Measurements from ENCODE around the gene TUT1. TPM values are rescaled to one million over a fixed set of nuclear protein-coding genes. Genes with fewer than 3 reads are reported as not detected.
A peak's percentile ranks its signal among the peaks of the same experiment; 100 is the strongest.
"Not testable (repeated sequence)": the region's sequence is repeated elsewhere in the genome, so short reads cannot be mapped to it uniquely, and the experiment has no call there.

TUT1 gene
- polyA plus RNA-seq, 12 donors, result 7.8 to 17.4 (median 14.4) TPM; not detected in 1

GRCh38 chr11:62556108-62556874, 35.0 kb downstream of the TUT1 start:
- DNase-seq, result peak; percentile 80

DNA sequence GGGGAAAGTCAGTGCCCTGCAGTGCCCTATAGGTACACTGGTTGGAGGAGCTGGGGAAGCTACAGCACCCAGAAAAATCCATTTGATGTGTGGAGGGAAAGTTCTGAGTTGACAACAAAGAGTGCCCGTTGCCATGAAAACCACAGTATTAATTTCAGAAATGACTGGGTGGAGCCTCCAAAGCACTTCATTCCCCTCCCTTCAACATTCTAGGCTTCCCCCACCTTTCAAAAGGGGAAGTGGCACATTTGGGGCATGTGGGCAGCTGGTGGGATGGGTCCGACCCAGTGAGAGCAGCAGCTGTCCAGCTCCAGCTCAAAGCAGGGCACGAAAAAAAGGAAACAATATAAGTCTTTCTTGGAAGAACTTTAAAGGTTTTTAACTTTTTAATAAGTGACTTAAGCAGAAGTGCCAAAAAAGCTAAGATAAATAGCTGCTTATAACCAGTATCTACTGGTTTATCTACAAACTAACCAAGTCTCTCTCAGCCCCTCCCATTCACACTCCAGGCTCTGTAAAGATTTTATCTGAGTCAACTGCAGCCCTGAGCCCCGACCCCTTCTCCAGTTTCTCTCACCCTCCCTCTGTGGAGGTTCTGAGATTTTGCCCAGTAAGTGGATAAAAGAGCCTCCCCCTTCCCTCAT, 35.7 kb downstream of the TUT1 start:
- no peak for DNase-seq

- no peak for DNase-seq
Measured at GRCh38 chr11:62554387-62555167, 36.7 kb downstream of the TUT1 start.

- DNase-seq, result no peak
Measured at GRCh38 chr11:62553839-62554361, 37.4 kb downstream of the TUT1 start.

DNA sequence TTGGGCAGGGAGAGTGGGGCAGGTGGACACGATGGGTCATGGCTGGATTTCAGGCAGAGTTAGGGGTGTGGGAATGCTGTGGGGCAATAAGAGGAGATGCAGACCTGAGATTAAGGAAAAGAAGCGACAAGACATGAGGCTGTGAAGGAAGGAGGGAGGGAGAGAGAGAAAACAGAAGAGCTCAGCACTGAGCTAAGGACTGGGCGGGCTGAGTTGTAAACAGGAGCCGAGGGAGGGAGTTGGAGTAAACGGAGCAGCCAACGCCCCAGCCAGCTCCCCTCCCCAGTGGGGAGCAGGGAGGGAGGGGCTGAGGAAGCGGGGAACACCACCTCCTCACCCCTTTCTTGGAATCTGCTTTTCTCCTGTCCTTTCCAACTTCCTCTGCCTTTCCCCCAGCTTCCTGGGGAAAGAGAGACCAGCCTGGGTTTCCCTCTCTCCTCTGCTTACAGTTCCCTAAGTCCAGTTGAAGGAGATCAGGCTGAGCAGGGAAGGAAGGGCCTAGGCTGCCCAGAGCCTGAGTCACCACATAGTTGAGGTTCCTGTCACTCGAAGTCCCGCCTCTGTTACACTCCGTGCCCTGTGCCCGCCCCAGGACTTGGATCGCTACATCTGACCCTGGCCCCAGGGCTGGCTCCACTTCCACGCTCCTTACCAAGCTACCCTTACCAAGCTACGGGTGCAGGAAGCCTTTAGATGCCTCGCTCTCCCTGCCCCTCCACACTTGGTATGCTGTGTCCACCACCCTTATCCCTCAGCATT, 38.1 kb downstream of the TUT1 start:
- DNase-seq, result peak; percentile 92

- DNase-seq, result no peak
Measured at GRCh38 chr11:62552485-62553079, 38.7 kb downstream of the TUT1 start.

DNA sequence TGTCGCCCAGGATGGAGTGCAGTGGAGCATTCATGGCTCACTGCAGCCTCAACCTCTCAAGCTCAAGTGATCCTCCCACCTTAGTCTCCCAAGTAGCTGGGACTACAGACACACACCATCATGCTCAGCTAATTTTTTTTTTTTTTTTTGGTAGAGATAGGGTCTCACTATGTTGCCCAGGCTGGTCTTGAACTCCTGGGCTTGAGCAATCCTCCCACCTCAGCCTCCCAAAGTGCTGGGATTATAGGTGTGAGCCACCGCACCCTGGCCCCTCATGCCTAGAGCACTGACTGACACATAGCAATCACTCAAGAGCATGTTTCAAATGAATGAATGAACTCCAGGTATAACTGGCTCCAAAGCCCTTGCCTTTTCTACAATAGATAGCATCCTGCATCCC, 40.8 kb downstream of the TUT1 start:
- DNase-seq, result not testable (repeated sequence)

DNA sequence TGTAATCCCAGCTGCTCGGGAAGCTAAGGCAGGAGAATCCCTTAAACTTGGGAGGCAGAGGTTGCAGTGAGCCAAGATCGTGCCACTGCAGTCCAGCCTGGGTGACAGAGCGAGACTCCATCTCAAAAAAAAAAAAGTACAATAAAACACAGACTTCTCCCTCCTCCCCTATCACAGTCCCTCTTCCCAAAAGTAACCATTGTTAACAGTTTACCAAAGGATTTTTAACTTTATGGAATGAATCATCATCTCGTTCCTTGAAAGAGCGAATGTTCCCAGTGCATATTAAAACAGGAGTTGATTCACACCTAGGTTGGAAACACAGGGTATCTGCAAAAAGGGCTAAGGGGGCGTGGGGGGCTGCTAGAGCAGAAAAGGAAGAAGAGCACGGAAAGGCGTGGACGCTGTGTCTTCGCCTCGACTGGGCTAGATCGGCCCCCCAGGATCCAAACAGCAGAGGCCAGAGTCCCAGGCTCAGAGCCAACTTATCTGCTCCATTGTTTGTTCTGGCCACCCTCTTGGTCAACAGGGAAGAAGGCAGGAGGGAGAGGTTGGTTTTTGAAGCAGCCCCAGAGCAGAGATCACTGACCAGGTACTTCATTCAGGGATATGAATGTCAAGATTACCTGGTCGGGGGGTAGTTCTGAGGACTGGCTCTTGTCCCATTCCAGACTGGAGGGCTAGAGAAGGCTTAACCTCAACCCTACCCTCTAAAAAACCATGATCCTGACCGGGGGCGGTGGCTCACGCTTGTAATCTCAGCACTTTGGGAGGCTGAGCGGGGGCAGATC, 42.6 kb downstream of the TUT1 start:
- DNase-seq, result no peak

GRCh38 chr11:62547691-62548281, 43.5 kb downstream of the TUT1 start:
- DNase-seq, result peak; percentile 29

DNA sequence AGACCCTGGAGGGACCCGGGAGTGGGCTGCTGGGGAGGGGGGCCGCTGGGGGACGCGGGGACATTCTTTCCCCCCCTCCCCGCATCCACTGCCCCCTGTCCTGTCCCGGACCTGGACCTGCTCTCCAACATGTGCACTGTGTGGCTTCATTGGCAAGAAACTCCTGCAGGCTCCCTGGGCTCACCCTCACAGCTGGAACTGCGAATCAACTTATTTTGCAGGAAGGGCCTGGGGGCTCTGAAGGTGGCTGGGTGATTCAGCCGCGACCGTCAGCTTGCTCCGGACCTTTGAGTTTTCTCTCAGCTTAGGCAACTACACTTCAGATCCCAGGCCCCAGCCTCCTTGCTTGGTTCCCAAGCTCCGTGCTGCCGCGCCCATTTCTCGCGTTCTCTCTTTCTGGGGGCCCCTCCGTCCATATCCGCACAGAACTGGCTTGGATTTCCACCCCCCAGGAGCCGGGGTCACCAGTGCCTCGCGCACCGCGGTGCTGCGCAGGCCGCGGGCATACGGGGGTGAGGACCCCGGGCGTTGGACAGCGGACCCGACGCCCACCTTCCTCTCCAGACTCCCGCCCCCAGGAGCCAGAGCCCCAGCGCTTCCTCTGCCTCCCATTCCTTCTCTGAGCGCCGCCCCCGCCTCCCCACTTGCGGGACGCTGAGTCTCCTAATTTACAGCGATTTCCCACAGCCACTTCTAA, 44.2 kb downstream of the TUT1 start:
- DNase-seq, result peak; percentile 68

DNA sequence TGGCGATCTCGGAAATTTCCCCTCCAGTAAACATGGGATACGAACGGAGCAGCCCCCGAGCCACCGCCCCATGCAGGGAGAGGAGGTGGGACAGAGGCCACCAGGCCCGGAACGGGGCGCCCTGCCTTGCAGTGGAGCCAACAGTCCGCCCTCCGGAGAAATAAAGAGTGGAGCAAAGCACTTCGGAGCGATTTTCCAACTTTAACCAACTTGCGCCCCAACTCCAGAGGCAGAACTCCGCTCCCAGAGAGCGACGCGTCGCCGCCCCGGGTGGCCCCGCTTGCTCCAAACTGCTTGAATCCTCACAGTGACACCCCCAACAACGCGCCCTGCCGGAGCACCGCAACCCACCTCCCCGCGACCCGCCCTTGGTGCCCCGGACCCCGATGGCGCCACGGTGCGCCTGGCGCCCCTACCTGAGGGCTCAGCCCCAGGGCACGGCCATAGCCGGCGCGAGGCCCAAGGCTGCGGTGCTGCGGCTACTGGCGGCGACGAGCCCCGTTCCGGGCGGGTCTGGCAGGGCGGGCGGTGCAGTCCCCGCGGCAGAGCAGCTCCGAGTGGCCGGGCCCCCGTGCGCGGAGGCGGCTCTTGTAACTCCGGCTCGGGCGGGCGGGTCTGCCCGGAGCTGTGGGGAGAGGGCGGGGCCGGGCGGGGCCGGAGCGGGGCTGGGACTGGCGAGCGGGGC, 44.9 kb downstream of the TUT1 start, which contains the start of gene AHNAK:
Gene AHNAK, minus strand, starts transcription at position 563 of the 685 bp plus-strand sequence. CDS start 10,708 bp downstream, outside the sequence.
- peak; percentile 70 for DNase-seq

DNA sequence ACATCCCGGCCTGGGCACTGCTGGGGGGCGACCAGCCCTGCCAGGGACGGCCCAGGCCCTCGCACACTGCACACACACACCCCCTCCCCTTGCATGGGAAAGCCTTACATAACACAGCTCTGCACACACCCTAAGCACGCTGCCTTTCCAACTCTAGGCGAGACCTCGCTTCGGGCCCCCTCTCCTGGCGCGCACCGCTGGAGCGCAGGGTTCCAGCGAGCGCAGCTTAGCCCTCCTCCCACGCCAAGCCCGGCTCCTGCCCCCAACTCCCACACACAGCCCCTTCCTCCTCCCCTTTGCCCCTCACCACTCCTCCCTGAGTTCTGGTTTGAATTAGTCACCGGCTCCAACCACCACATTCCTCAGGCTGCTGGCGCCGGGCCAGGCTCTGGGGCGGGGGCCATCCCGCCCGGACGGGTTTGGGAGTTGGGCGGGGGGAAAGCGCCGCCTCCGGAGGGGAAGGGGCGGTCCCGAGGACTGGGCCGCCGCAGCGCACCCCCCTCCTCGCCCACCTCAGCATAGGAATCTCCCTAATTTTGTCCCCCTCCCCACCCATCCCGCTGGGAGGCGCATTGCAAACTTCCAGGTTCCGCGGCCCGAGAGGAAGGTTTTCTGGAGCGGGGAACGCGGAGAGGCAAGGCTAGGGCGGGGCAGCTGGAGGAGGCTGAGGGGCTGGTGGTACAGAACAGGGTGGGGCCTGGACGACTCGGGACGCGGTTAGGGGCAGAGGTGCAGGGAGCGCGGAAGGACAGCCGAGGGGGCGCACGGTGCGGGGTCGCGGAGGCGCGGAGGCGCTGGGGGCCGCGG, 45.7 kb downstream of the TUT1 start:
- DNase-seq, result peak; percentile 96

DNA sequence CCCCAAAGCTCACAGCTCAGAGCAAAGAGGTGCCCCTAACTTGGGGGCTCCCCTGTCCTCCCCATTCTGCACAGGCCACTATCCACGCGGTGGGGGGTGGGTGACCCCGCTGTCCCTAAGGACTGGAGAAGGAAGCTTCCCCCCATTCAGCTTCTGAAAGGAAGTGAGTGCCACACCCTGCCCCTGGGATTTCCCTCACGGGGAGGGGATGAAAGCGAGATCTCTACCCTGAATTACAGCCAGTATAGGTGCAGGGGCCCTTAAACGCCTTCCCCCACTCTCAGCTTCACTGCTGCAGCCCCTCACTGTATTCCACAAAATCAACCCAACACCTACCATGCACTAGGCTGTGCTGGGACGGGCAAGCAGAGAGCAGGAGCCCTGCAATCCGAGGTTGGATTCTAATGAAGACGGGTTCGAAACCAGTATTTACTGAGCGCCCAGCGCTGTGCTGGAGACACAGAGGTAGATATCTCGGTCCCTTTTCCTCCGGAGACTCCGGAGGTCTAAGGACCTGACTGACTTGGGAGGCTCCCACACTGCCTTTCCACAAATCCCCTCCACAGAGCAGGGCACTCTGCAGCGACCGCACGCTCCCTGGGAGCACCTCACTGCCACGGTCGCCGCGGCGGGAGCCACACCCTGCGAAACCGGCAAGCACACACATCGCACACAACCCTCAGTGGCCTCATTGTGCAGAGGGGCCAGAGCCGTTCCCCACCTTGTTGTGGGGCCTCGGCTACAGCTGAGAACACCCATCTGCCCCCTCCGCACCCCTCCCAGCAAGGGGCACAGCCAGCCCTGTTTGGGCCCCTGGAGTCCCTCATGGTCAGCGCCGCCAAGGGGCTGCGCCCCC, 46.5 kb downstream of the TUT1 start:
- peak; percentile 39 for DNase-seq

- no peak for DNase-seq
Measured at GRCh38 chr11:62543680-62544444, 47.5 kb downstream of the TUT1 start.

GRCh38 chr11:62542750-62543567, 48.4 kb downstream of the TUT1 start:
- peak; percentile 90 for DNase-seq

All from muscle of arm (tissue), 12 donors.